ENCODE data around the gene LRRC57.
A peak's percentile ranks its signal among the peaks of the same experiment; 100 is the strongest.
"Not testable (repeated sequence)": the region's sequence is repeated elsewhere in the genome, so short reads cannot be mapped to it uniquely, and the experiment has no call there.

Gene LRRC57

DNA sequence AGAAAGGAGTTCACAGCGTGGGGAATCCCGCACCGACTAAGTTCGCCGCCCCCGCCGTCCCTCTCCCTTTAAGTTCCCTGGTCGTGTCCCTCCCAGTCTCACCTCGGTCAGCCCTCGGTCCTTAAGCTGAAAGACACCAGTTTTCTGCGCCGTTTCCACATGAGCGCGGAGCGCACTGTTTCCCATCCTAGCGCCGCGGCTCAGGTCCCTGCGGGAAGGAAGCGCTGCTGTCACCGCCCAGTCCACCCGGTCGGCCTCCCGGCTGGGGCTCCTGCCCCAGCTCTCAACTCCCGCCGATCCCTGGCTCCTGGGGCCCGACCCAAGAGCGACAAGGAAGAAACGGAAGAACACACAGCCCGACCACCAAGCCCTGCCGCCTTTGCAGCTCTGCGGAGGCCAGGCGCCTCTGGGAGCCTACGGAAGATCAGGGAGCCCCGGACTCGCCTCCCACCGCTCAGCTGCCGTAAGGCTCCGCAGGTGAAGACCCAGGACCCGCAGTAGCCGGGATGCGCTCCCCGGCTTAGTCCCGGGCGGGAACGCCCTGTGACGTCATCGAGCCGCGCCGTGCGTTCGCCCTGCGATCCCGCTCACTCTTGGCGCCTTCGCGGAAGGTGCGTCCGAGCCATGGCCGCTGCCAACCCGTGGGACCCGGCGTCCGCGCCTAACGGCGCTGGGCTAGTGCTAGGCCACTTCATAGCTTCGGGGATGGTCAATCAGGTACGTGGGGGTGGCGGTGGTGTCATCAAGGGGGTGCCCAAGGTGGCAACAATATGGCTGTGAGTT, at the start of gene LRRC57, which contains the start of gene HAUS2:
LRRC57 (minus strand) TSS at position 545 of the 783 bp plus-strand sequence; CDS start at position 186, 359 bp downstream.
HAUS2 (plus strand) TSS at position 590 of the 783 bp plus-strand sequence; CDS start at position 625, 35 bp downstream.
- peak; percentile 77 to 79 for DNase-seq (ENCODE audit: low read depth in 2 of 2, low spot score in 1 of 2)

DNA sequence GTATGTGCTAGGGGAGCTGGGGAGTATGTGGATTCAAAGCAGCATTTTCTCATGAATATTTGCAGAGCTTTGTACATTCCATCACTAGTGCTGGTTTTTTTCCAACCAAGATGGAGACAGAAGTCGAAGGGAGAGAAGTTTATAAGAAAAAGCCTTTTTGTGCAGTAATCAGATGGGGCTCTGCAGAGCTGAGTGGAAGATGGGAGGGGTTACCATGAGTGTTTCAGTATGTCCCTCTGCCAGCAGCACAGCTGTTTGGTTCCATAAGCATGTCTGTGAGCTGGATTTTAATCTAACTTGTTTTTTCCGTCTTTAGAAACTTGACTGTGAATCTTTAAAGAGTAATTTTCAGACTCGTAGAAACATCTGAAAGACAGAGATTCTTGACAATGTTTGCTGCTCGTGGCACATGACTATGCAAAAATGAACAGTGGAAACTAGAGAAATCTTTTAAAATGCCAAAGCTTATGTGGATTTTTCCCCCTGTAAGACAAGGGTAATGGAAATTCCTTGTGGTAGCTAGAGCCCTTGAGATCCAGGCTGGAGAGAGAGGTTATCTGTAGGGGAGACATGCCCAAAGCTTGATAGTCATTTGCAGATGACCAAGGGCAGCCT, 47.1 kb upstream of the LRRC57 start:
- DNase-seq (ENCODE audit: low read depth in 2 of 2, low spot score in 1 of 2), result no peak

DNA sequence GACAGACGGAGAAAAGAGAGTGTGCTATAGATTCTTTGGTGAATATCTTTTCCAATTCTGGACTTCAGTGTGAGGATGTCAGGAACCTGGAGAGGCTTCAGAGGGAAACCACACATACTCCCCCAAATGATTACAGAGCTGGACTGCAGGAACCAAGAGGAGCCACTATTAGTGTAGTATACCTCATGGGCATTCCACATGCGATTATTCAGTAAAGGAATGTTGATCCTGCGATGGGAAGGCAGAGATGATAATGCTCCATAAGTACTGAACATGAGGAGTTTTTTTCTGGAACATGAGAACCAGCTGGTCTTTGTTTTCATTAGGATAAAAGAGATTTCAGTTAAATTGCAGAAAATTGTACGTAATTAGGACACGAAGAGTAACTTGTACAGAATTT, 45.5 kb upstream of the LRRC57 start:
- no peak for DNase-seq (ENCODE audit: low read depth in 2 of 2, low spot score in 1 of 2)

DNA sequence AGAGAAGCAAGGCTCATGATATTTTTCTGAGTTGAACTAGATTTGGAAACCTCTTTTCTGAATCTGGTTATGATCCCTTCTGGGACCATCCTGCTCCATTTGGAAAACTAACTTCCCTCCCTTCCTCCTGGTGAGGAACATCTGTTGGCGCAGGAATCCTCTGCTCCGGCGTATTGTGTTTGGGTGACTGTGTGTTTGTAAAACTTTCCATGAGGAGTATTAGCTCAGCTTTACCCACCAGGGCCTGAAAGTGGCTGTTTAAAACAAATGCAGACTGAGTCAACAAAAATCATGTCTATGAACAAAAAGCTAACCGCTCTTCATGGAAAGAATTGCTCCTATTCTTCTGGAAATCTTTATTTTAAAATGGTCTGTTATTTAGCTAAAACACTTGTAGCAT, 44.5 kb upstream of the LRRC57 start:
- no peak for DNase-seq (ENCODE audit: low read depth in 2 of 2, low spot score in 1 of 2)

DNA sequence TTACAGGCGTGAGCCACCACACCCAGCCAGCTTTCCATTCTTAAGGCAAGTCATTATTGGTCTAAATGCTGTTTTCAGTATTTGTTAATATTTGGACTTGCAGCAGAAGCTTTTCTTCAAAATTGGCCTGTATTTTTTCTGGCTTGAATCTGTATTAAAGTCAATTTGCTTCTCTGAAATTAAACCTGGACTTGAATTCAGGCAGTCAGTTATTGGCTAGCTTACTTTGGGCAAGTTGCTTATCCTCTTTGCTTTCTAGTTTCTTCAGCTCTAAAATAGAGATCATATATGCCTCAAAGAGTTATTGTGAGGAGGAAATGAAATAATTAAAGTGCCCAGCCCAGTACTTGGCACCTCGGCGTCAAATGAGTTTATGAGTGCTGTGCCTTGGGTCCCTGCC, 44.1 kb upstream of the LRRC57 start:
- DNase-seq (ENCODE audit: low read depth in 2 of 2, low spot score in 1 of 2), result no peak

DNA sequence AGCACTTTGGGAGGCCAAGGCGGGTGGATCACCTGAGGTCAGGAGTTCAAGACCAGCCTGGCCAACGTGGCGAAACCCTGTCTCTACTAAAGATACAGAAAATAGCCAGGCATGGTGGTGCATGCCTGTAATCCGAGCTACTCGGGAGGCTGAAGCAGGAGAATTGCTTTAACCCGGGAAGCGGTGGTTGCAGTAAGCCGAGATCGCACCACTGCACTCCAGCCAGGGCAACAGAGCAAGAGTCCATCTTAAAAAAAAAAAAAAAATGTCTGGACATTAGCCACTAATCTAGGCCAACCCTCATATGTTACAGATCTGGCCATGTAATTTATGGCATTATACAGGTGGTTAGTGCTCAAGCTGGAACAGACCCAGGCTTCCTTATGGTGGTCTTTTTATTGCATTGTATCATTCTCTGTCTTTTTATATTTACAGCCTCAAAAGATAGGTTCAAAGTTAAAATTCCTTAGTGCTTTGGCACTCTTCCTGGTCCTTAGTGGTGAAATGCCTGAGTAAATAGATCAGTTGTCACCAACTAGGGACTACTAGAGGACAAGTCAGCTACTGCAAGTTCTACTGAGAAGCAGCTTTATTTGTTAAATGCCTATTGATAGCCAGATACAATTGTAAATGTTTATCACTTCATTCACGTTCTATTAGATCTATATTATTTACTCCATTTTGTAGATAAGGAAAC, 42.8 kb upstream of the LRRC57 start:
- DNase-seq (ENCODE audit: low read depth in 2 of 2, low spot score in 1 of 2), result no peak

DNA sequence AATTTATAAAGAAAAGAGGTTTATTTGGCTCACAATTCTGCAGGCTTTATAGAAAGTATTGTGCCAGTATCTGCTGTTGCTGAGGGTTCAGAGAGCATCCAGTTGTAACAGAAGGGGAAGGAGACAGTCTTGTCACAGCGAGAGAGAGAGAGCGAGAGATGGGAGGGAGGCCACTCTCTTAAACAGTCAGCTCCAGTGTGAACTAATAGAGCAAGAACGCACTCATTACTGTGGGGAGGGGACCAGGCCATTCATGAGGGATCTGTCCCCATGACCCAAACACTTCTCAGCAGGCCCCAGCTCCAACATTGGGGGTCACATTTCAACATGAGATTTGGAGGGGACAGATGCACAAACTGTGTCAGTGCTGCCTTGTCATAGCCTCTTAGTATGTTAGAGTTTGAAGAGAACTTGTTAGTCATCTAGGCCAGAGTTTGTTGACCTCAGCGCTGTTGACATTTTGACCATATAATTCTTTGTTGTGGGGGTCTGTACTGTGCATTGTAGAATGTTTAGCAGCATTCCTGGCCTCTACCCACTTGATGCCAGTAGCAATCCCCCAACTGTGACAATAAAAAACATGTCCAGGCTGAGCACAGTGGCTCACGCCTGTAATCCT, 42.1 kb upstream of the LRRC57 start:
- no peak for DNase-seq (ENCODE audit: low read depth in 2 of 2, low spot score in 1 of 2)

DNA sequence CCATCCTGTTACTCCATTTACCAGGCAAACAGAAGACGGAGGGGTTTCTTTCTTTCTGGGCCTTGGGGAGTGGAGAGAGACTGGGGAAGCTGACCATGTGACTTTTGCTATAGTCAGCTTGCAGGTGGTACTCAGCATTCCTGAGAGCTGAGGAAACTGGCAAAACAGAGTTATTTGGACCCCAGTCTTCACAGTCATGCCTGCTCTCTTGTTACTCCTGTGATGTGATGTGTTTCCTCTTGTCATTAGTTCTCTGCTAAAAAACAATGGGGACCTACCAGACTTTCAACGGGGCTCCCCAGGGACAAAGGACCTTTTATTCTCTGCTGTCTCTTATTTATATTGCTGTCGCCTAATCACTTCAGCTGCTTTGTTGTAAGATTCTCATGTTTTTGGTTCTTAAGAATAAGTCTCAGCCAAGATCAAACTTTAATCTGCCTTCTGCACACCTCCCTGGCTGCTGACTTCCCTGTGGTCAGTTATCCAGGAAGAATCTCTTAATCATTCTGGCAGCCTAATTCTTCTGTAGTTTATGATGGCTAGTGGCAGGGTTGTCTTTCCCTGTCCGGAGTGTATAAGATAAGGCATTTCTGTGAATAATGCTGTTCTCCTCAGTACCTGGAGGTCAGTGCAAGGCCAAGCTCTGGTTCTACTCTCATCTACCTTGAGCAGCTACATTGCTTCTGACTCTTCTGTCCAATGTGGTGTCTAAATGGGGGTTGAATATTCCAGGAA, 35.6 kb upstream of the LRRC57 start:
- DNase-seq (ENCODE audit: low read depth in 2 of 2, low spot score in 1 of 2), result no peak

DNA sequence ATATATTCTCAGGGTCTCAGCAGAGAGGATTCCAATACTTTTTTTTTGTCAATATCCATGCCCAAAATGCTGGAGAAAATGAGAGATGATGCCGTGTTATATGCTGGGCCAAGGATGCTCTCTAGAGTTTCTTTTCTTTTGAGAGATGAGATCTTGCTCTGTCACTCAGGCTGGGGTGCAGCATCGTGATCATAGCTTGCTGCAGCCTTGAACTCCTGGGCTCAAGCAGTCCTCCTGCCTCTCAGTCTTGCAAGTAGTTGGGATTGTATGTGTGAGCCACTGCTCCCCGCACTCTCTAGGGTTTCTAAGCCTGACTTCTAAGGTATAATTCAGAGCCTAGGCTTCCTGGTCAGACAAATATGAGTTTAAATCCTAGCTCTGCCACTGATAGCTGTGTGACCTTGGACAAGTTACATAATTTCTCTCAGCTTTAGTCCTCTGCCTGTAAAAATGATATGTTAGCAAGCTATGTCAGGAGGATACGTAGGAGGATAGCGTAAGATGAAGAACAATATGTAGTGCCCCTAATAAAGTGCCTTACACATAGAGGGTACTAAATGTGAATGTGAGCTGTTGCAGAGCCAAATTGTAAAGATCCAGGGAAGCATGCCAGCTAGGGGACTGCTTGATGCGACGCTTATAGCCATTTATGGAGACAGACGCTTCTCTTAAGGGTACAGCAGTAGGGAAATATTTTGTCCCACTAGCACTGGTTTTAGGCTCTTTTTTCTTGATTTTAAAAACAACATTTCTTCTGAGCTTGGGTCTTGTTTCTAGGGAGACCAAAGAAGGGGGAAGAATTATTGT, 34.2 kb upstream of the LRRC57 start:
- no peak for DNase-seq (ENCODE audit: low read depth in 2 of 2, low spot score in 1 of 2)

DNA sequence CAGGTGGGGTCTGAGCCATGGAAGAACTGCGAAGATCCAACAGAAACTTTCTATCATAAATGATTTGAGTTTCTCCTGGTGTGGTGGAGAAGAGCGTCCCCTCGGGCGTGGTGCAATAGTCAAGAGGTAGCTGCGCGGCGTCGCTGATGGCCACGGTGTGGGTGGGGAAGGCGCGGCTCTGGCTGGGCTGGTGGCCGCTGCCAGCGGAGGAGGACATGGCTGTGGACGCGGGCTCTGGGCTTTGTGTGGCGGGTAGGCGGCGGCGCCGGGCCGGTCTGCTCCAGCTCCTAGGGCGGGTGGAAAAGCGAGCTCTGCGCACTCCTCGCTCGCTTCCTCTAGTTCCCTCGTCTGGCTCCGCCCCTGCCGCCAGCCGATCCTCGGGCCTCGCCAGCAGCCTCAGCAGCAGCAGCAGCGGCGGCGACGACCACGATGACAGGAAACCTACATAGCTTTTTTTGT, 32.7 kb upstream of the LRRC57 start:
- DNase-seq (ENCODE audit: low read depth in 2 of 2, low spot score in 1 of 2), result peak; percentile 37 to 48

DNA sequence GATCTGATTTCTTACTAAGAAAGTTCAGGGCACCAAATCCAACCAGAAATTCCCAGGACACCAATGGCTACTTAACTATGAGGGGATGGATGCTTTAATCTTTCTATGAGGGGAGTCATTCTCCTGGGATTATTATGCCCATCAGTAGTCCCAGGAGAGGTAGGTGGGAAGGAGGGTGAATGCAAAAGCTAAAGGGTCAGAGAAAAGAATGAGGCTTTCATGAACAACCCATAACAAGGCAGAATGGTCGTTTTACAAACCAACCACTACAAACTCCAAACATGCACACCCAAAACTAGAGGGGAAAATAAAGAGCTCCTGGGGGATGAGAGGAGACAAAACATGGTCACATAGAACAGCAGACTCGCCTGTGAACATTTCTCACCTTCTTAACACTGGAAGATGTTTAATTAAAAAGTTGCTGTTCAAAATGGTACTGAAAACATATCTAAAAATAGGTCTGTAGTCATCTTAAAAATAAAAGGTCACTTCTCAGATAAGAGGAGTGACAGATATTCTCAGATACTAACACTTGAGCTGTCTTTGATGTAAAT, 30.5 kb upstream of the LRRC57 start:
- no peak for DNase-seq (ENCODE audit: low read depth in 2 of 2, low spot score in 1 of 2)

DNA sequence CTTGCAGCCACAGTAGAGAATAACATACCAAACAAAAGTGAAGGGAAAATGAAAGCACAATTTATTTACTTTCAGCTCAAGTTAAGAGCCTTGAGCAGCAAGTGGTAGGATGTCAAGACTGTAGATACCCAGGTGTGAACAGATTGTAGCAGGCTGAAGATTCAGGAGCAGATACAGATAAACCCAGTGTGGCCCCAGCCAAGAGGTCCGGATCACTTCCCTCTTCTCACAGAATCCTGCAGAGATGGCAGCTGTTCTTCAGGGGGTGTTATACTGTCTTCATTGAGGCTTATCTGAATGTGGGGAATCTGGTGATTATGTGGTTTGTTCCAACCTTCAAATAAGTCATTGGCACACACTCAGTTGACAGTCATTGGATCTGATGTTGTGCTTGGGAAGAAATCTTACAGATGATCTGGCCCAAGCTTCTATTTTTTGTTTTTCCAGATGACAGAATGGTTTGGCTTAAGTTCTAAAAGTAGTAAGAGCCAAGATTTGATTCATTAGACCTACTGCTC, 29.0 kb upstream of the LRRC57 start:
- no peak for DNase-seq (ENCODE audit: low read depth in 2 of 2, low spot score in 1 of 2)

DNA sequence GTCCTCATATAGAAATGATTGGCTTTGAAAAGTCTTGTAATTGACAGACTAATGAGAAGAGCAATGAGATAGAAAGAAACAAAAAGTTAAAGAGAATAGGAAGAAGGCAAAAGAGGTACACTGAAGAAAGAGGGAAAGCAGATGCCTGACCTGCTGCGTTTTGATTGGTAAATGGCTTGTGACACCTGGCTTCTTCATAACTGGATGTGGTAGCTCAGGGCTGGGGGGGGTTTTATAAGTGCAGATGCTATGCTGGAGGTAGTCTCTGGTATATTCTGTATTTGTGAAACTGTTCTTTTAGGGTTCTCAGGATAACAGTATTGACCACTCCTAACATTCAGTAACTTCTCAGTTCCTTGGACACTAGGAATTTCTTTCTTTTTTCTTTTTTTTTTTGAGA, 28.2 kb upstream of the LRRC57 start:
- DNase-seq (ENCODE audit: low read depth in 2 of 2, low spot score in 1 of 2), result no peak

DNA sequence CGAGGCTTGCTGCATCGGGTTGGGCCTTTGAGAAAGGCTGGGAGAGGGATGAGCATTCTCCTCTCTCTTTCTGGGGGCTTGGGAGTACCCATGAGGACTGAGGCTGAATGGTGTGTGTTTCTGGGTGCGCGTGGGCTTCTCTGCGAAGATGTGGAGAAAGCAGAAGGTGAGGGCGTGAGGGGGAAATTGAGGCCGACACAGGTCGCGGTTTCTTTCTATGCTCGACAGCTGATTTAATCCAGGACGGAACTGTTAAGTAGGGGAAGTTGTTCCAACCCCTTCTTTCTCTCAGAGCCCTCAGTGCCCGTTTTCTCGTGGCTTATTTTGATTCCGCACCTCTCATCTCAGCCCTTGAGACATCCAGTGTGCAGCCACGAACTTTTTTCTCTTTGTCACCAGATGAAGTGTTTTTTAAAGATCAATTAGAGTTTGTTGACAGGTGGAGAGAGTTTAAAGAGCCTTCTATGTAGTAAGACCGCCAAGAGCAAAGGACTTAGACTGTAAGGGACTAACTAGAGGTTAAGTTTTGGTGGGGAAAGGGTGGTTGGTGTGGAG, 27.5 kb upstream of the LRRC57 start:
- DNase-seq (ENCODE audit: low read depth in 2 of 2, low spot score in 1 of 2), result no peak

DNA sequence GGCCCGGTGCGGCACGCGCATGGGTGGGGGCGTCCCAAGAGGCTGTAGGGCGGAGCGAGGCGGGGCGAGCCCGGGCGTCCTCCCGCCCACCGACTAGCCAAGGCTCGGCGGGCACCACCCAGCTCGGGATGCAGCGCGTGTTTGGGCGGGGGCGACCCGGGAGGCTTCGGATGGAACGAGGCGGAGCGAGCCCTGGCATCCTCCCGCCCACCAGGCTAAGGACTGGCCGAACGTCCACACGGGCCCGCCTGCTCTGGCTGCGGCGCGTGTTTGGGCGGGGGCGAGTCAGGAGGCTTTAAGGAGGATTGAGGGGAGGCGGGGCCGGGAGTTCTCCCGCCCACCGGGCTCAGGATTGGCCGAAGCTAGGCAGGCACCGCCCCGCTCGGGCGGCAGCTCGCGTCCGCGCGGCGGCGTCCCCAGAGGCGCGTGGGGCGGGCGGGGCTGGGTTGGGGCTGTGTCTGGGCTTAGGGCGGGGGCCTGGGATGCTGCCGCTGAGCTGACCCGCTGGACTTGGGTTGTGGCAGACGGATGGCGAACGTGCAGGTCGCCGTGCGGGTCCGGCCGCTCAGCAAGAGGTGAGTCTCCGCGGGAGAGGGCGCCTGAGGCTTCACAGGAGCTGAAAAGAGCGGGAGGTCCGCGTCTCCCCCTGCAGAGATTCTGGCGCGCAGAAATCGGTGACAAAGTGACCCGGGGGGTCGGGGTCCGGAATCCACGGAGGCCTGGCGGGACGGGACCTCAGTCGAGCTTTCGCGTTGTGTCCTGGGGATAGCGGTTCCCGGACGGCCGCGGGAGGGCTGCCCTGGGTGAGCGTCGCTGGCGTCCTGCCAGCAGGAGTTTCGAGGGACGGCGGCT, 26.8 kb upstream of the LRRC57 start, which contains the start of gene STARD9:
STARD9 (plus strand) TSS at position 419 of the 852 bp plus-strand sequence; CDS start at position 529, 110 bp downstream.
- DNase-seq (ENCODE audit: low read depth in 2 of 2, low spot score in 1 of 2), result peak; percentile 83 to 91

DNA sequence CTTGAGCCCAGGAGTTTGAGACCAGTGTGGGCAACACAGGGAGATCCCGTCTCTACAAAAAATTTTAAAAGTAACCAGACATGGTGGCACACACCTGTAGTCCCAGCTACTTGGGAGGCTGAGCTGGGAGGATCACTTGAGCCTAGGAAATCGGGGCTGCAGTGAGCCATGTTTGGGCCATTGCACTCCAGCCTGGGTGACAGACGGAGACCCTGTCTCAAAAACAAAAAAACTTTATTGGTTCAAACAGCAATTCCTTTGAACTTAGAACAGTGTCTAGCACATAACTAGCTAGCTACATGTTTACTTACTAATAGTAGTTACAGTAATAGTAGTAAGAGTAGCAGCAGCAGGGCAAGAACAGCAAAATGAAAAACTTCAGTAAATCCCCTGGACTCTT, 10.1 kb upstream of the LRRC57 start:
- DNase-seq (ENCODE audit: low read depth in 2 of 2, low spot score in 1 of 2), result no peak

DNA sequence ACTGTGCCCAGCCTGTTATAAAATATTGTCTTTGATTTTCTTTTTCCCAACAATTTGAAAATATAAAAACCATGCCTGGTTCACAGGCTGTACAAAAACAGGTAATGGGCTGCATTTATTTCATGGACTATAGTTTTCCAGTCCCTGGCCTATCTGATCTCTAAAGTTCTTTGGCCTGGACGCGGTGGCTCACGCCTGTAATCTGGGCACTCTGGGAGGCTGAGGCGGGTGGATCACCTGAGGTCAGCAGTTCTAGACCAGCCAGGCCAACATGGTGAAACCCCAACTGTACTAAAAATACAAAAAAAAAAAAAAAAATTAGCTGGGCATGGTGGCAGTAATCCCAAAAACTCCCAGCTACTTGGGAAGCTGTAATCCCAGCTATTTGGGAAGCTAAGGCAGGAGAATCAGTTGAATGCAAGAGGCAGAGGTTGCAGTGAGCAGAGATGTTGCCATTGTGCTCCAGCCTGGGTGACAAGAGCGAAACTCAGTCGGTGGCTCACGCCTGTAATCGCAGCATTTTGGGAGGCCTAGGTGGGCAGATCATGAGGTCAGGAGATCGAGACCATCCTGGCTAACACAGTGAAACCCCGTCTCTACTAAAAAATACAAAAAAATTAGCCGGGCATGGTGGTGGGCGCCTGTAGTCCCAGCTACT, 8.1 kb upstream of the LRRC57 start:
- DNase-seq (ENCODE audit: low read depth in 2 of 2, low spot score in 1 of 2), result not testable (repeated sequence)

DNA sequence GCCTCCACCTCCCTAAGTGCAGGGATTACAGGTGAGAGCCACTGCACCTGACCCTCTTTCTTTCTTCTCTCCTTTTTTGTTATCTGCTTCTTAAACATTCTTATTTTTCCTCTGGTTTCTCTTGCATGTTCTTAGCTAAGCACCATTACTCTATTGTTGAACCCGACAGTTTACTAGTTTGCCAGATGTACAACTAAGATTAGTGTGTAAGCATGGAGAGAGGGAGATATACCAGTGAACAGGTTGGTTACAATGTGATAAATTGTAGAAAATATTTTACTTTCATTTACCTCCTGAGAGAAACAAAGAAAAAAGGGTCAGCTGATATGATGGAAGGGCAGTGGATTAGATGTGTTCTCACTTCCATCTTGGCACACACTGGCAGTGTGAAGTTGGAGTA, 5.0 kb upstream of the LRRC57 start:
- DNase-seq (ENCODE audit: low read depth in 2 of 2, low spot score in 1 of 2), result no peak

Data from stimulated activated CD8-positive, alpha-beta memory T cell treated with anti-CD3 and anti-CD28 coated beads, Interleukin-4, amount 100 ng/mL, for 4 hours (primary cell).